AML-193 (cell line): ENCODE data around the gene ACTRT2.

ENCODE experiments used
- DNase-seq, 2 experiments: peaks; one replicate each; lab custom pipeline; 2025; lab: John Stamatoyannopoulos, UW

Gene ACTRT2

GRCh38 chr1:3003039-3003940 is 18.0 kb upstream of the ACTRT2 start:
- no peak for DNase-seq

GRCh38 chr1:3003941-3004270 is 17.4 kb upstream of the ACTRT2 start:
- DNase-seq = no peak

- DNase-seq = no peak
Measured at GRCh38 chr1:3004285-3005205, 16.7 kb upstream of the ACTRT2 start.

GRCh38 chr1:3005771-3006170 is 15.5 kb upstream of the ACTRT2 start:
- DNase-seq = no peak

GRCh38 chr1:3007298-3008147 is 13.7 kb upstream of the ACTRT2 start:
- DNase-seq = no peak

GRCh38 chr1:3009021-3009420 is 12.2 kb upstream of the ACTRT2 start:
- DNase-seq = no peak

- DNase-seq = no peak
Measured at GRCh38 chr1:3009556-3009955, 11.7 kb upstream of the ACTRT2 start.

GRCh38 chr1:3011127-3011526 is 10.1 kb upstream of the ACTRT2 start:
- DNase-seq = no peak

- DNase-seq = no peak
Measured at GRCh38 chr1:3011631-3012455, 9.4 kb upstream of the ACTRT2 start.

- DNase-seq = no peak
Measured at GRCh38 chr1:3012456-3013291, 8.6 kb upstream of the ACTRT2 start.

- no peak for DNase-seq
Measured at GRCh38 chr1:3013371-3014049, 7.8 kb upstream of the ACTRT2 start.

- DNase-seq = no peak
Measured at GRCh38 chr1:3014050-3014440, 7.2 kb upstream of the ACTRT2 start.

- no peak for DNase-seq
Measured at GRCh38 chr1:3014443-3015268, 6.6 kb upstream of the ACTRT2 start.

GRCh38 chr1:3015269-3015635 is 6.0 kb upstream of the ACTRT2 start:
- no peak for DNase-seq

GRCh38 chr1:3015744-3016143 is 5.5 kb upstream of the ACTRT2 start:
- DNase-seq = no peak

GRCh38 chr1:3016641-3017439 is 4.4 kb upstream of the ACTRT2 start:
- DNase-seq = no peak

GRCh38 chr1:3017440-3018050 is 3.7 kb upstream of the ACTRT2 start:
- no peak for DNase-seq

GRCh38 chr1:3018051-3018471 is 3.2 kb upstream of the ACTRT2 start:
- no peak for DNase-seq
